Testis (tissue), 5 donors: ENCODE data around the gene RHBDF1. TPM values are rescaled to one million over a fixed set of nuclear protein-coding genes. Genes with fewer than 3 reads are reported as not detected.

Experiments
- DNase-seq: peaks from one replicate; pipeline ENCODE4 v3.0.0-alpha.2; 2019
- H3K27ac ChIP-seq, 2 donors: fragments of 200-600 bp; sonication (generic); one replicate each; pipeline ENCODE4 v1.5.1; 2019
- H3K27me3 ChIP-seq: fragments of 200-600 bp; sonication (generic); one replicate; pipeline ENCODE4 v1.5.1; 2019
- H3K36me3 ChIP-seq: fragments of 200-600 bp; sonication (generic); one replicate; pipeline ENCODE4 v1.5.1; 2017; ENCODE audit warnings: low read depth; ENCODE audit errors: missing control alignments
- H3K4me1 ChIP-seq: fragments of 200-600 bp; sonication (generic); one replicate; pipeline ENCODE4 v1.5.1; 2019
- H3K4me3 ChIP-seq, 2 donors: fragments of 200-600 bp; sonication (generic); one replicate each; pipeline ENCODE4 v1.5.1; 2017 to 2019
- H3K9me3 ChIP-seq: fragments of 200-600 bp; sonication (generic); one replicate; pipeline ENCODE4 v1.5.1; 2017
- POLR2A ChIP-seq: fragments of 450-650 bp; IDR thresholded peaks from one replicate; pipeline ENCODE4 v1.6.1; 2017; ENCODE audit warnings: antibody characterized with exemption, mild to moderate bottlenecking, moderate library complexity
- WGBS, 2 donors: methylation state at CpG; one replicate each; pipeline ENCODE4 v1.1.5; 2018; 5-methylcytosine and 5-hydroxymethylcytosine counted together
- intact Hi-C: fragments of 100-400 bp; cut with DNase I; formaldehyde crosslinking; loops from one replicate; pipeline ENCODE4 v1.15.1; 2023; ENCODE audit warnings: low total_unique reads
- long read RNA-seq, 2 donors: transcript quantifications; one replicate each; lab custom pipeline, GENCODE V29; 2026
- polyA plus RNA-seq: library from polyadenylated mRNA; stranded (reverse); fragments of 350-450 nt; fragmentation: Illumina TruSeq; extraction: RNeasy Lipid Tissue Mini Kit (QIAGEN cat#74804); gene quantifications from one replicate; pipeline ENCODE4 v1.2.3, GENCODE V29; 2014; ENCODE audit warnings: low read depth, low replicate concordance; ENCODE audit not compliant: insufficient read depth
- total RNA-seq, 2 donors: library from RNA; depleted of rRNA; stranded (reverse); fragments of >200 nt; gene quantifications; one replicate each; pipeline ENCODE4 v1.2.3, GENCODE V29; 2016
- TF ChIP-seq, protein P1 (sequence below), 3 experiments: fragments of 450-650 bp in 2 of 3; fragments of 200-600 bp in 1 of 3; sonication (generic) in 1 of 3; IDR thresholded peaks; one replicate each; pipeline ENCODE4 v1.5.1; 2016 to 2019; ENCODE audit warnings: antibody characterized with exemption in 3 of 3, mild to moderate bottlenecking in 2 of 3, moderate library complexity in 1 of 3

RHBDF1 gene, protein sequence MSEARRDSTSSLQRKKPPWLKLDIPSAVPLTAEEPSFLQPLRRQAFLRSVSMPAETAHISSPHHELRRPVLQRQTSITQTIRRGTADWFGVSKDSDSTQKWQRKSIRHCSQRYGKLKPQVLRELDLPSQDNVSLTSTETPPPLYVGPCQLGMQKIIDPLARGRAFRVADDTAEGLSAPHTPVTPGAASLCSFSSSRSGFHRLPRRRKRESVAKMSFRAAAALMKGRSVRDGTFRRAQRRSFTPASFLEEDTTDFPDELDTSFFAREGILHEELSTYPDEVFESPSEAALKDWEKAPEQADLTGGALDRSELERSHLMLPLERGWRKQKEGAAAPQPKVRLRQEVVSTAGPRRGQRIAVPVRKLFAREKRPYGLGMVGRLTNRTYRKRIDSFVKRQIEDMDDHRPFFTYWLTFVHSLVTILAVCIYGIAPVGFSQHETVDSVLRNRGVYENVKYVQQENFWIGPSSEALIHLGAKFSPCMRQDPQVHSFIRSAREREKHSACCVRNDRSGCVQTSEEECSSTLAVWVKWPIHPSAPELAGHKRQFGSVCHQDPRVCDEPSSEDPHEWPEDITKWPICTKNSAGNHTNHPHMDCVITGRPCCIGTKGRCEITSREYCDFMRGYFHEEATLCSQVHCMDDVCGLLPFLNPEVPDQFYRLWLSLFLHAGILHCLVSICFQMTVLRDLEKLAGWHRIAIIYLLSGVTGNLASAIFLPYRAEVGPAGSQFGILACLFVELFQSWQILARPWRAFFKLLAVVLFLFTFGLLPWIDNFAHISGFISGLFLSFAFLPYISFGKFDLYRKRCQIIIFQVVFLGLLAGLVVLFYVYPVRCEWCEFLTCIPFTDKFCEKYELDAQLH
- total RNA-seq (10 to 100 TPM; 18.3 to 22.5 TPM), polyA plus RNA-seq (15.9 TPM)
- long read RNA-seq, donor 1, partial matches to known transcripts = 0 of 4 reads
- long read RNA-seq, donor 1, other reads (novel, unspliced or antisense) = 0 of 4 reads
- long read RNA-seq, donor 2, partial matches to known transcripts = 0 of 1 reads
- long read RNA-seq, donor 2, other reads (novel, unspliced or antisense) = 0 of 1 reads

DNA sequence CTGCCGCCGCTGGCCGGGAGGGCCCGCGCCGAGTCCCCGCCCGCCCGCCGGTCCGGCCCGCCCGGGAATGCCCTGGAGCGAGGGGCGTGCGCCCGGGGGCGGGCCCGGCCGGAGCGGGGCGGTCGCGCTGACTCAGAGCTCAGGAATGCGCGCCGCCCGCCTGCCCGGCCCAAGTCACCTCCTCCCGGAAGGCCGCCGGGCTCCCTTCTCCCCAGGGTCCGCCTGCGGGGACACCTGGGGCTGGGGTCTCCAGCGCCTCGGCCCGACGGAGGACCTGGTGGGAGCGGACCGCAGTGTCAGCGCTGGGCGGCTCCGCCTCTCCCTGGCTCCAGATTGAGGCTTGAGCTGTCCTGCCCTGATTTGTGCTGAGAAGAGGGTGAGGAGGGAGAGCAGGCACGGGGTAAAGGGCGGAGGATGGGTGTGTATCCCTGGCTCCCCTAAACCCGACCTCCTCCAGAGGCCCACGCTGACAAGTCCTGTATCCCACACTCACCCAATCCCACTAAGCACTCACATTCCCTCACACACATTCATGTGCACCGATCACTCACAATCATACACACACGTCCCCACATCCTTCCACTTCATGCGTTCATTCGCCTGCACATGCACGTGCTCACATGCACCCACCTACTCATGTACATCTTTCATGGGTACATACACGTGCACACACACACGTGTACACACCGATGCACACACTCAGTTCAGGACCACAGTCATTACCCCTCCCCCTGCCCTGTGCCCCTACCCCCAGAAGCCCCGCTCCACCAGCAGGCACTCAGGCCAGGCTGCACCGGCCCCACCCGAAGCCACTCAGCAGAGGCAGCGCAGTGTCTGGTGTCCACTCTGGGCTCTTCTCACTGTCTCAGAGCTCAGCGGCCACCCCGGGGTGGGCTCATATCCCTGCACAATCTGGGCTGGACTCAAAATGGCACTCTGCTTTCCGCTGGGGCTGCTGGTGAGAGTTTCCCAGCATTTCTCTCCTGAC, at the start of gene RHBDF1:
RHBDF1 (minus strand) TSS at position 71 of the 988 bp plus-strand sequence. CDS start 7,616 bp downstream, outside the sequence.
- no peaks in the 10 kb centered on the region for H3K36me3 ChIP-seq
- peaks cover 21% of the 10 kb centered on the region for H3K4me1 ChIP-seq
- no peaks in the 10 kb centered on the region for H3K27me3 ChIP-seq
- H3K4me3 ChIP-seq = peak within 1 kb of the TSS; percentile 65
- no peaks in the 10 kb centered on the region for H3K9me3 ChIP-seq
- no peak for TF ChIP-seq POLR2A
- DNase-seq = peak; percentile 62
- WGBS, 2 donors = 26 to 59% methylated on average over 14 to 50 of the region's 62 CpGs
- peak within 1 kb of the TSS; percentile 56 to 83 for H3K27ac ChIP-seq
- intact Hi-C loops = no loop called here

DNA sequence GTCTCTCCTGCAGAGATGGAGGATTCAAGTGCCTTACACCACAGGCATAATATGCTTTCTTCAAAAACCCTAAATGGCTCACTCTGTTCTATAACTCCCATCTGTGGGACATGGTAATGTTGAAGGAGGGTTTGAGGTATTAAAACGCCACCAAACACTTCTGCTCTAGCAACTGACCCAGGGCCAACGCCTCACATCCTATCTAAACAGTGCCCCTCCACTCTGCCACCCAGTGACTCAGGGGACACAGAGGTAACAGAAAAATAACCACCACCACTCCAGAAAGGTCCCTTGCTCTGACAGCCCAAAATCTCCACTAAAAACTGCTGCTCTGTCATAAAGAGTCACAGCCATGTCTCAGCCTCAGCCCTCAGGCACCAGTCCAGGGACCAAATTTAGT, 48.3 kb upstream of the RHBDF1 start:
- H3K9me3 ChIP-seq = no peaks in the 10 kb centered on the region
- TF ChIP-seq, protein P1, sequence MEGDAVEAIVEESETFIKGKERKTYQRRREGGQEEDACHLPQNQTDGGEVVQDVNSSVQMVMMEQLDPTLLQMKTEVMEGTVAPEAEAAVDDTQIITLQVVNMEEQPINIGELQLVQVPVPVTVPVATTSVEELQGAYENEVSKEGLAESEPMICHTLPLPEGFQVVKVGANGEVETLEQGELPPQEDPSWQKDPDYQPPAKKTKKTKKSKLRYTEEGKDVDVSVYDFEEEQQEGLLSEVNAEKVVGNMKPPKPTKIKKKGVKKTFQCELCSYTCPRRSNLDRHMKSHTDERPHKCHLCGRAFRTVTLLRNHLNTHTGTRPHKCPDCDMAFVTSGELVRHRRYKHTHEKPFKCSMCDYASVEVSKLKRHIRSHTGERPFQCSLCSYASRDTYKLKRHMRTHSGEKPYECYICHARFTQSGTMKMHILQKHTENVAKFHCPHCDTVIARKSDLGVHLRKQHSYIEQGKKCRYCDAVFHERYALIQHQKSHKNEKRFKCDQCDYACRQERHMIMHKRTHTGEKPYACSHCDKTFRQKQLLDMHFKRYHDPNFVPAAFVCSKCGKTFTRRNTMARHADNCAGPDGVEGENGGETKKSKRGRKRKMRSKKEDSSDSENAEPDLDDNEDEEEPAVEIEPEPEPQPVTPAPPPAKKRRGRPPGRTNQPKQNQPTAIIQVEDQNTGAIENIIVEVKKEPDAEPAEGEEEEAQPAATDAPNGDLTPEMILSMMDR (IDR thresholded peaks at IDR 0.05) = no peak
- TF ChIP-seq POLR2A = no peak
- H3K36me3 ChIP-seq = no peaks in the 10 kb centered on the region
- intact Hi-C loops = no loop called here
- H3K27me3 ChIP-seq = no peaks in the 10 kb centered on the region
- no peak overlapping the region for H3K4me3 ChIP-seq
- H3K27ac ChIP-seq = no peak overlapping the region
- no peak for DNase-seq
- 83 to 91% methylated on average over 2 of the region's 2 CpGs for WGBS, 2 donors
- no peaks in the 10 kb centered on the region for H3K4me1 ChIP-seq

DNA sequence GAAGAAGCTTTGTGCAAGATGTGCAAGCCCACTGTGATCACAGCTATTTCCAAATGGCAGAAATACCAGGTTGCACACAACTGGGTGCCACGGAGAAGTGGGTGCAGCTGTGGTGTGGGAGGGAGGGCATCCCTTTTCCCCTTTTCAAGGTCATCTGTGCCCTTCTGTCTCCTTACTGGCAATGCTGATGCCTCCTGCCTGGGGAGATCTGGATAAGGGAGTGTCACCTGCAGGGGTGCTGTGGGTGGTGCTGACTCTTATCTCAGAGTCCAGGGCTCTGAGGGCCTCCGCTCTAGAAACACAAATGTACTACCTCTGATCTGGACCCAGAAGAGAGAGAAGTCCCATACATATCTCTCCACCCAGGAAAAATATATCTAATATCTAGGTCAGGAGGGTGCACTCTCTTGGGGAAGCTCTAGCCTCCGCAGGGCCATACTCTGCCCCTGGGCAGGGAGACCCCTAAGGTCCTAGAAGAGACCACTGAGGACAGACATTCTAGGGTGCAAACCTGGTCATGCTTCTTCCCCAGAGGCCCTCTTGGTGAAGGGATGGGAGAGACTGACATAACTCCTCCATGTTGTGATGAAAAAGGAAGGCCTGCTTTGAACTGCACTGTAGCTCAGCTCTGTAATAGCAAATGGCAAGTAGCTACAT, 47.5 kb upstream of the RHBDF1 start:
- 65 to 84% methylated on average over 3 of the region's 3 CpGs for WGBS, 2 donors
- Histone ChIP-seq H3K36me3 (no peaks in the 10 kb centered on the region), H3K27me3 (no peaks in the 10 kb centered on the region), H3K4me3 (no peak overlapping the region), H3K9me3 (no peaks in the 10 kb centered on the region), H3K27ac (no peak overlapping the region), H3K4me1 (no peaks in the 10 kb centered on the region)
- no peak for DNase-seq
- TF ChIP-seq POLR2A = no peak
- TF ChIP-seq, protein P1 (IDR thresholded peaks at IDR 0.05) = no peak
- intact Hi-C loops = no loop called here

DNA sequence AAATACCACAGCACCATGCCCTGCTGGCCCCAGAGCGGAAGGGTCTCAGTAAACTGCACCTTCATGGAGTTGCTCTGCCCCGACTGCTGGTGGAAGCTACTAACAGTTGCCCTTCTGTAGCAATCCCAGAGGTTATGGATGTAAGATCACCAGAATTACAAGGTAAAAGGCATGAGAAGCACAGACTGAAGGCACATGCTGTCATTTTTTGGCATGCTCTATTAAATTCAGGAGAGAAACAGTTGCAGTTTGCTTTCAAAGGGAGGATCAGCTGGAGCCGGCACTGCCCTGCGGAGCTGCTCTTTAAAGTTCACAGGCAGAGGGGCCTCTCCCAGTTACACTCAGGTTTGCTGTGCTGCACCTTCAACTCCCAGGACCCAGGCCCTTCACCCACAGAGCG, 46.9 kb upstream of the RHBDF1 start:
- intact Hi-C loops = no loop called here
- H3K9me3 ChIP-seq = no peaks in the 10 kb centered on the region
- no peaks in the 10 kb centered on the region for H3K4me1 ChIP-seq
- H3K36me3 ChIP-seq = no peaks in the 10 kb centered on the region
- TF ChIP-seq, protein P1 (IDR thresholded peaks at IDR 0.05) = no peak
- no peak for TF ChIP-seq POLR2A
- 74 to 86% methylated on average over 5 of the region's 5 CpGs for WGBS, 2 donors
- H3K27ac ChIP-seq = no peak overlapping the region
- no peaks in the 10 kb centered on the region for H3K27me3 ChIP-seq
- no peak for DNase-seq
- H3K4me3 ChIP-seq = no peak overlapping the region
